HEK293 (cell line): ENCODE data around the gene BIRC3.

Experiments used
- CTCF ChIA-PET: fragments of 350-600 bp; formaldehyde crosslinking; extraction: SDS; loops from one replicate; lab custom pipeline; 2021; ENCODE audit warnings: antibody characterized with exemption; lab: Yijun Ruan, JAX
- POLR2A ChIA-PET: fragments of 300-600 bp; formaldehyde crosslinking; extraction: SDS; loops from one replicate; lab custom pipeline; 2020; ENCODE audit warnings: antibody characterized with exemption, inconsistent platforms; lab: Yijun Ruan, JAX
- H3K27ac ChIP-seq: fragments of 200-500 bp; sonication (Bioruptor generic); 2 replicates; pipeline ENCODE4 v1.5.1; 2014; ENCODE audit warnings: low read depth, low read length, control low read depth, inconsistent platforms; ENCODE audit errors: extremely low read depth
- H3K36me3 ChIP-seq, 2 experiments: fragments of 200-500 bp in 1 of 2; sonication (Bioruptor generic) in 1 of 2; 1 replicate in 1 of 2; 2 replicates in 1 of 2; pipeline ENCODE4 v1.5.1; 2014 to 2017; ENCODE audit warnings: inconsistent platforms in 2 of 2, low read length in 2 of 2; ENCODE audit not compliant: control insufficient read depth in 2 of 2, insufficient read depth in 1 of 2
- H3K4me1 ChIP-seq: fragments of 200-500 bp; sonication (Bioruptor generic); 2 replicates; pipeline ENCODE4 v1.5.1; 2014; ENCODE audit warnings: mild to moderate bottlenecking, low read length, inconsistent platforms; ENCODE audit not compliant: control insufficient read depth, insufficient read depth
- H3K4me3 ChIP-seq: 2 replicates; pipeline ENCODE4 v1.5.1; 2011; ENCODE audit warnings: low read depth, mild to moderate bottlenecking, control low read depth, low read length, moderate library complexity
- H3K9me3 ChIP-seq: fragments of 200-500 bp; sonication (Bioruptor generic); 2 replicates; pipeline ENCODE4 v1.5.1; 2014; ENCODE audit warnings: low read depth, low read length, inconsistent platforms; ENCODE audit not compliant: control insufficient read depth, insufficient read depth
- GLIS1 ChIP-seq: fragments of 450-650 bp; formaldehyde crosslinking; IDR thresholded peaks from 2 replicates; pipeline ENCODE4 v1.5.1; 2016; ENCODE audit warnings: missing biosample characterization, missing genetic modification characterization
- SCRT2 ChIP-seq: fragments of 450-650 bp; formaldehyde crosslinking; IDR thresholded peaks from 2 replicates; pipeline ENCODE4 v1.5.1; 2016; ENCODE audit warnings: missing biosample characterization, missing genetic modification characterization
- YY2 ChIP-seq: fragments of 450-650 bp; formaldehyde crosslinking; IDR thresholded peaks from 2 replicates; pipeline ENCODE4 v1.5.1; 2016; ENCODE audit warnings: missing biosample characterization, missing genetic modification characterization
- ZBTB21 ChIP-seq: fragments of 450-650 bp; formaldehyde crosslinking; IDR thresholded peaks from 2 replicates; pipeline ENCODE4 v1.5.1; 2017; ENCODE audit warnings: missing biosample characterization, missing genetic modification characterization
- ZBTB48 ChIP-seq: fragments of 450-650 bp; formaldehyde crosslinking; IDR thresholded peaks from 2 replicates; pipeline ENCODE4 v1.5.1; 2016; ENCODE audit warnings: missing biosample characterization, missing genetic modification characterization
- ZFHX2 ChIP-seq: fragments of 450-650 bp; formaldehyde crosslinking; conservative IDR thresholded peaks from 2 replicates; pipeline ENCODE4 v1.5.1; 2016; ENCODE audit warnings: missing biosample characterization, missing genetic modification characterization
- ZNF2 ChIP-seq: fragments of 450-650 bp; formaldehyde crosslinking; IDR thresholded peaks from 2 replicates; pipeline ENCODE4 v1.5.1; 2016; ENCODE audit warnings: missing biosample characterization, missing genetic modification characterization
- ZNF311 ChIP-seq: fragments of 450-650 bp; formaldehyde crosslinking; IDR thresholded peaks from 2 replicates; pipeline ENCODE4 v1.5.1; 2017; ENCODE audit warnings: missing biosample characterization, missing genetic modification characterization, borderline replicate concordance
- ZNF366 ChIP-seq: fragments of 450-650 bp; formaldehyde crosslinking; conservative IDR thresholded peaks from 2 replicates; pipeline ENCODE4 v1.5.1; 2016; ENCODE audit warnings: missing biosample characterization, missing genetic modification characterization
- ZNF394 ChIP-seq: fragments of 450-650 bp; formaldehyde crosslinking; IDR thresholded peaks from 2 replicates; pipeline ENCODE4 v1.5.1; 2016; ENCODE audit warnings: missing biosample characterization, missing genetic modification characterization, mild to moderate bottlenecking, moderate library complexity, borderline replicate concordance
- ZNF433 ChIP-seq: fragments of 450-650 bp; formaldehyde crosslinking; IDR thresholded peaks from 2 replicates; pipeline ENCODE4 v1.5.1; 2016; ENCODE audit warnings: missing biosample characterization, missing genetic modification characterization, low read depth
- ZNF48 ChIP-seq: fragments of 450-650 bp; formaldehyde crosslinking; IDR thresholded peaks from 2 replicates; pipeline ENCODE4 v1.5.1; 2016; ENCODE audit warnings: missing biosample characterization, missing genetic modification characterization
- ZNF664 ChIP-seq: fragments of 450-650 bp; formaldehyde crosslinking; IDR thresholded peaks from 2 replicates; pipeline ENCODE4 v1.5.1; 2016; ENCODE audit warnings: missing biosample characterization, missing genetic modification characterization
- ZNF76 ChIP-seq: fragments of 450-650 bp; formaldehyde crosslinking; IDR thresholded peaks from 2 replicates; pipeline ENCODE4; 2016; ENCODE audit warnings: low read depth, missing biosample characterization, missing genetic modification characterization, borderline replicate concordance
- ZNF768 ChIP-seq: fragments of 450-650 bp; formaldehyde crosslinking; IDR thresholded peaks from 2 replicates; pipeline ENCODE4 v1.5.1; 2018; ENCODE audit warnings: missing biosample characterization, mild to moderate bottlenecking, missing genetic modification characterization
- TF ChIP-seq, protein P1 (sequence below): fragments of 450-650 bp; formaldehyde crosslinking; optimal IDR thresholded peaks from 2 replicates; pipeline ENCODE3; 2016; ENCODE audit warnings: missing biosample characterization, mild to moderate bottlenecking, missing genetic modification characterization
- TF ChIP-seq, protein P2 (sequence below): fragments of 450-650 bp; formaldehyde crosslinking; IDR thresholded peaks from 2 replicates; pipeline ENCODE4 v1.5.1; 2016; ENCODE audit warnings: missing biosample characterization, missing genetic modification characterization
- TF ChIP-seq, protein P3 (sequence below): fragments of 450-650 bp; formaldehyde crosslinking; IDR thresholded peaks from 2 replicates; pipeline ENCODE4 v1.5.1; 2017; ENCODE audit warnings: missing biosample characterization, missing genetic modification characterization
- TF ChIP-seq, protein P4 (sequence below): fragments of 450-650 bp; formaldehyde crosslinking; IDR thresholded peaks from 2 replicates; pipeline ENCODE4 v1.5.1; 2016; ENCODE audit warnings: missing biosample characterization, missing genetic modification characterization

The BIRC3 gene

DNA sequence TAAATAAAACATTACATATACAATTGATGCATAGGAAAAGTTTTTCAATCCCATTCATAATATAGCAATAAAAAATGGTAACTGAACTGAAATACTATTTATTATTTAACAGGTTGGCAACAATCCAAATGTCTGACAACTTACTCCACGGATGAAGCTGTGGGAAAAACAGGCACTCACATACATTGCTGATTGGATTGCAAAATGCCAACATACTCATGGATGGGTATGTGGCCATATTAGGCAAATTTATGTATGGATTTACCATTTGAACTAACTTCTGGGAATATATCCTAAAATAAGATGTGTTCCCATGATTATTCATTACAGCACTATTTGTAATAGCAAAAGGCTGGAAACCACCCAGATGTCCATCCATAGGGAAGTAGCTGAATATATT is 26.5 kb downstream of the BIRC3 start:
- ChIA-PET CTCF (interaction anchor here (0.6 to 2.1 kb wide), 10 partner anchors 50 to 865 kb away, joined by 3 to 12 read pairs (median 4); no protein-coding TSS in a partner anchor), POLR2A (no interaction called here)
- no peak for TF ChIP-seq YY2
- TF ChIP-seq ZNF664 (tag by site-specific recombination): peak; percentile 80
- H3K4me1 ChIP-seq: no peaks in the 10 kb centered on the region
- no peak overlapping the region for H3K4me3 ChIP-seq
- no peak overlapping the region for H3K27ac ChIP-seq
- H3K36me3 ChIP-seq: no peaks in the 10 kb centered on the region
- H3K9me3 ChIP-seq: no peaks in the 10 kb centered on the region

DNA sequence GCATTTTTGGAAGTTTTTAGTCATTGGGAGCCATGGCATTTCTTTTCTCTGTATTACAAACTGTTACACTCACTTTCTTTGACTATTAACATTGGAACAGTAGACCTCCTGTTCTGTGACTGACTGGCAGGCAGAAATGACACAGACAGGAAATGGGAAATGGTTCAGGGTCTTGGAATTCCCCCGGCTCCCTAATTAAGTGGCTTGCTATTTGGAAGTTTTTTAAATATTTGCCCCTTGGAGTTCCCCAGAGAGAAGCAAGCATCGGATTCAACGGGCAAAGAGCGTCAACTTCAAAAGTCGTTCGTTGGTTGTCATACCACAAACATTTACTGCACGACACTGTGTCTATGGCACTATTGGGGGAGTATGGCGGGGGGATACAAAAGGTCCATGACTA is 28.6 kb downstream of the BIRC3 start:
- H3K9me3 ChIP-seq: no peaks in the 10 kb centered on the region
- TF ChIP-seq ZBTB48: no peak
- TF ChIP-seq ZNF2 (tag by site-specific recombination): no peak
- TF ChIP-seq ZNF433 (tag by site-specific recombination): no peak
- TF ChIP-seq ZNF768: no peak
- TF ChIP-seq GLIS1 (tag by site-specific recombination): no peak
- H3K4me1 ChIP-seq: no peaks in the 10 kb centered on the region
- no peak overlapping the region for H3K27ac ChIP-seq
- peaks cover 0 to 16% of the 10 kb centered on the region in 2 experiments; a peak in 1 of 3 replicates for H3K36me3 ChIP-seq
- CTCF ChIA-PET: interaction anchor here (1.8 kb wide), 1 partner anchor 58 kb away, joined by 4 read pairs; no protein-coding TSS in a partner anchor
- POLR2A ChIA-PET: no interaction called here
- peak overlapping the region; percentile 88 for H3K4me3 ChIP-seq

DNA sequence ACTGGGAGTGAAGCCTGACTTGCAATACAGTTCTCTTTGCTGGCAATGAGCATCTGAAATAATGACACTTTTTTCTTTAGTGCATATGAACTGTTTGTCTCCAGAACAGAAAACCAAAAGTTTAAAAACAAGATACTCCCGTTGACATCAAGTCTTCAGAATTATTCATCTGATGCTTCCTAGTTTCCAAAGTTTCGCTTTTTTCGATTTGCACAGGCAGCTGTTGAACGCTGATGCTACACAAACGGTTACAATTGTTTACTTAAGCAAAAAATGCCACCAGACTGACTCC is 29.1 kb downstream of the BIRC3 start:
- ChIA-PET CTCF (interaction anchor here (0.7 kb wide), 1 partner anchor 204 kb away, joined by 5 read pairs; no protein-coding TSS in a partner anchor), POLR2A (no interaction called here)
- Histone ChIP-seq H3K4me1 (no peaks in the 10 kb centered on the region), H3K9me3 (no peaks in the 10 kb centered on the region), H3K4me3 (peak overlapping the region; percentile 88), H3K27ac (peak overlapping the region; percentile 82), H3K36me3 (peaks cover 0 to 20% of the 10 kb centered on the region in 2 experiments; a peak in 2 of 3 replicates)
- TF ChIP-seq, protein P1, sequence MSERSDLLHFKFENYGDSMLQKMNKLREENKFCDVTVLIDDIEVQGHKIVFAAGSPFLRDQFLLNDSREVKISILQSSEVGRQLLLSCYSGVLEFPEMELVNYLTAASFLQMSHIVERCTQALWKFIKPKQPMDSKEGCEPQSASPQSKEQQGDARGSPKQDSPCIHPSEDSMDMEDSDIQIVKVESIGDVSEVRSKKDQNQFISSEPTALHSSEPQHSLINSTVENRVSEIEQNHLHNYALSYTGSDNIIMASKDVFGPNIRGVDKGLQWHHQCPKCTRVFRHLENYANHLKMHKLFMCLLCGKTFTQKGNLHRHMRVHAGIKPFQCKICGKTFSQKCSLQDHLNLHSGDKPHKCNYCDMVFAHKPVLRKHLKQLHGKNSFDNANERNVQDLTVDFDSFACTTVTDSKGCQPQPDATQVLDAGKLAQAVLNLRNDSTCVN (tag by site-specific recombination): no peak
- peak; percentile 41; the same call in 1 of the 2 replicates for TF ChIP-seq SCRT2 (tag by site-specific recombination)

DNA sequence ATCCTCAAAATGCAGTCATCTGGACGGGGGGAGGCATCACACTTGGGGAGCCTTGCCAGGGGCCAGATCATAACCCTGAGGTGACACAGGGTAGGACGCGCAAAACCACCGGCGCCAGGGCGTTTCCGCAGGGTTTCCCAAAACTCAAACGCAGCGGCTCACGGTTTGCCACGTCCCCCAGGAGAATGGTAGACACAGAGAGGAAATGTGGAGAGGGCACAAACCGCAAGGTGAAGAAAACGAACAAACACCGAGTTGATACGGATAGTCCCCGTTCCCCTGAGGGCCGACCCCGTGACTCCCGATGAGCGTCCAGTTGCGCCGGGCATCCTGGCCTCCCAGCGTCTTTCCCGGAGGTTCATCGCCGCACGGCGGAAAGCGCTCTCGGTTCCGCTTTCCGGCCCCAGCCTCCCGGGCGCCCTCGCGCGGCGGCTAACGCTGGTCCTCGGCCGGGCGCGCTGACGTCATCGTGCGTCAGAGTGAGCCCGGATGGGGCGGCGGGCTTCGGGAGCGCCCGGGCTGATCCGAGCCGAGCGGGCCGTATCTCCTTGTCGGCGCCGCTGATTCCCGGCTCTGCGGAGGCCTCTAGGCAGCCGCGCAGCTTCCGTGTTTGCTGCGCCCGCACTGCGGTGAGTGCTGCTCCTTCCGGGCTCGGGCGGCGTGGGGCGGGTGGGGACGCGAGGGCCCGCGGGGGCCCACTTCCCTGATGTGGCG is 29.6 kb downstream of the BIRC3 start, which contains the start of gene BIRC2:
Gene BIRC2, plus strand, starts transcription at position 467 of the 714 bp plus-strand sequence. CDS start 2,641 bp downstream, outside the sequence.
- peak within 1 kb of the TSS; percentile 82 for H3K27ac ChIP-seq
- ChIA-PET POLR2A (interaction anchor here (0.6 to 1.0 kb wide), 2 partner anchors 20 to 414 kb away, joined by 3 to 4 read pairs; no protein-coding TSS in a partner anchor), CTCF (interaction anchor here (0.7 kb wide), 1 partner anchor 204 kb away, joined by 5 read pairs; no protein-coding TSS in a partner anchor)
- peak within 1 kb of the TSS; percentile 88 for H3K4me3 ChIP-seq
- H3K4me1 ChIP-seq: no peaks in the 10 kb centered on the region
- peaks cover 0 to 23% of the 10 kb centered on the region in 2 experiments; a peak in 2 of 3 replicates for H3K36me3 ChIP-seq
- H3K9me3 ChIP-seq: no peaks in the 10 kb centered on the region
- TF ChIP-seq ZNF394 (tag by site-specific recombination) (peak; percentile 48; the same call in 1 of the 2 replicates), ZNF366 (tag by site-specific recombination) (peak; percentile 61), ZFHX2 (tag by site-specific recombination) (no peak), ZNF76 (tag by site-specific recombination) (peak; percentile 71; the same call in 1 of the 2 replicates), ZNF311 (no peak), ZBTB21 (tag by site-specific recombination) (peak; percentile 94), ZNF48 (tag by site-specific recombination) (no peak)
- TF ChIP-seq, protein P2, sequence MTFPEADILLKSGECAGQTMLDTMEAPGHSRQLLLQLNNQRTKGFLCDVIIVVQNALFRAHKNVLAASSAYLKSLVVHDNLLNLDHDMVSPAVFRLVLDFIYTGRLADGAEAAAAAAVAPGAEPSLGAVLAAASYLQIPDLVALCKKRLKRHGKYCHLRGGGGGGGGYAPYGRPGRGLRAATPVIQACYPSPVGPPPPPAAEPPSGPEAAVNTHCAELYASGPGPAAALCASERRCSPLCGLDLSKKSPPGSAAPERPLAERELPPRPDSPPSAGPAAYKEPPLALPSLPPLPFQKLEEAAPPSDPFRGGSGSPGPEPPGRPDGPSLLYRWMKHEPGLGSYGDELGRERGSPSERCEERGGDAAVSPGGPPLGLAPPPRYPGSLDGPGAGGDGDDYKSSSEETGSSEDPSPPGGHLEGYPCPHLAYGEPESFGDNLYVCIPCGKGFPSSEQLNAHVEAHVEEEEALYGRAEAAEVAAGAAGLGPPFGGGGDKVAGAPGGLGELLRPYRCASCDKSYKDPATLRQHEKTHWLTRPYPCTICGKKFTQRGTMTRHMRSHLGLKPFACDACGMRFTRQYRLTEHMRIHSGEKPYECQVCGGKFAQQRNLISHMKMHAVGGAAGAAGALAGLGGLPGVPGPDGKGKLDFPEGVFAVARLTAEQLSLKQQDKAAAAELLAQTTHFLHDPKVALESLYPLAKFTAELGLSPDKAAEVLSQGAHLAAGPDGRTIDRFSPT (tag by site-specific recombination): peak; percentile 50; the same call in 1 of the 2 replicates
- TF ChIP-seq, protein P3, sequence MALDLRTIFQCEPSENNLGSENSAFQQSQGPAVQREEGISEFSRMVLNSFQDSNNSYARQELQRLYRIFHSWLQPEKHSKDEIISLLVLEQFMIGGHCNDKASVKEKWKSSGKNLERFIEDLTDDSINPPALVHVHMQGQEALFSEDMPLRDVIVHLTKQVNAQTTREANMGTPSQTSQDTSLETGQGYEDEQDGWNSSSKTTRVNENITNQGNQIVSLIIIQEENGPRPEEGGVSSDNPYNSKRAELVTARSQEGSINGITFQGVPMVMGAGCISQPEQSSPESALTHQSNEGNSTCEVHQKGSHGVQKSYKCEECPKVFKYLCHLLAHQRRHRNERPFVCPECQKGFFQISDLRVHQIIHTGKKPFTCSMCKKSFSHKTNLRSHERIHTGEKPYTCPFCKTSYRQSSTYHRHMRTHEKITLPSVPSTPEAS (tag by site-specific recombination): no peak
- TF ChIP-seq, protein P1 (tag by site-specific recombination): peak; percentile 88
- TF ChIP-seq, protein P4, sequence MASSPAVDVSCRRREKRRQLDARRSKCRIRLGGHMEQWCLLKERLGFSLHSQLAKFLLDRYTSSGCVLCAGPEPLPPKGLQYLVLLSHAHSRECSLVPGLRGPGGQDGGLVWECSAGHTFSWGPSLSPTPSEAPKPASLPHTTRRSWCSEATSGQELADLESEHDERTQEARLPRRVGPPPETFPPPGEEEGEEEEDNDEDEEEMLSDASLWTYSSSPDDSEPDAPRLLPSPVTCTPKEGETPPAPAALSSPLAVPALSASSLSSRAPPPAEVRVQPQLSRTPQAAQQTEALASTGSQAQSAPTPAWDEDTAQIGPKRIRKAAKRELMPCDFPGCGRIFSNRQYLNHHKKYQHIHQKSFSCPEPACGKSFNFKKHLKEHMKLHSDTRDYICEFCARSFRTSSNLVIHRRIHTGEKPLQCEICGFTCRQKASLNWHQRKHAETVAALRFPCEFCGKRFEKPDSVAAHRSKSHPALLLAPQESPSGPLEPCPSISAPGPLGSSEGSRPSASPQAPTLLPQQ: peak; percentile 75
